Spleen (tissue), 7 donors: ENCODE measurements around the gene CHST12.

Experiments
- POLR2A ChIP-seq, 3 donors: fragments of 450-650 bp; IDR thresholded peaks; one replicate each; pipeline ENCODE4 v1.5.1; 2017; ENCODE audit warnings: antibody characterized with exemption in 3 of 3, mild to moderate bottlenecking in 1 of 3
- POLR2AphosphoS5 ChIP-seq, 3 donors: sonication (generic); formaldehyde crosslinking; IDR thresholded peaks; one replicate each; pipeline ENCODE4 v1.5.1; 2017; ENCODE audit warnings: antibody characterized with exemption in 3 of 3
- TF ChIP-seq, protein P1 (sequence below), 11 experiments: fragments of 200-600 bp in 7 of 11; fragments of 450-650 bp in 4 of 11; sonication (generic) in 4 of 11; IDR thresholded peaks in 8 of 11; conservative IDR thresholded peaks in 3 of 11; 1 replicate in 7 of 11; 2 replicates in 4 of 11; pipeline versions ENCODE4 v1.4.0 to v1.8.0; 2016 to 2021; ENCODE audit warnings: antibody characterized with exemption in 11 of 11, inconsistent platforms in 4 of 11, mild to moderate bottlenecking in 1 of 11
- donor health status: DM: no; HTN: no; CAD: no; lungs with moderate emphysema.
- donor health status: DM: no; HTN: no; CAD: no.
- donor health status: DM: no; HTN: no; CAD: no.

DNA sequence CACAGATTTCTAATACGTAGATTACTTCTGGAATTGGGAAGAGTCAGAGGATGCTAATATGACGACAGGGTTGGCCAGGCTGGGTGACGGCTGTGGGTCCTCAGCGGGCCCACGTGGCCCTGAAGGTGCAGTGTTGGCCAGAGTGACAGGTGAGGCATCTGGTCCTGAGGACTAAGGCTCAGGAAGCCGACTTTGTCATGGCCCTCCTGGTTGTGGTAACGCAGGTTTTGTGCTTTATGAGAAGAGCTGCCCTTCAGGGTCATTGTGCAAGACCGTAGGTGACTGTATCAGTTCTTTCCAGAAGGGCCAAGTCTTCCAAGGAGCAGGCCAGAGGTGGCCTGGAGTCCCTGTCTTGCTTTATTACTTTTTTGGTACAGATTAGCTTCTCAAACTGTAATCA is 46.2 kb upstream of the CHST12 start:
- no peak for TF ChIP-seq POLR2AphosphoS5 (IDR thresholded peaks at IDR 0.05)
- TF ChIP-seq, protein P1, sequence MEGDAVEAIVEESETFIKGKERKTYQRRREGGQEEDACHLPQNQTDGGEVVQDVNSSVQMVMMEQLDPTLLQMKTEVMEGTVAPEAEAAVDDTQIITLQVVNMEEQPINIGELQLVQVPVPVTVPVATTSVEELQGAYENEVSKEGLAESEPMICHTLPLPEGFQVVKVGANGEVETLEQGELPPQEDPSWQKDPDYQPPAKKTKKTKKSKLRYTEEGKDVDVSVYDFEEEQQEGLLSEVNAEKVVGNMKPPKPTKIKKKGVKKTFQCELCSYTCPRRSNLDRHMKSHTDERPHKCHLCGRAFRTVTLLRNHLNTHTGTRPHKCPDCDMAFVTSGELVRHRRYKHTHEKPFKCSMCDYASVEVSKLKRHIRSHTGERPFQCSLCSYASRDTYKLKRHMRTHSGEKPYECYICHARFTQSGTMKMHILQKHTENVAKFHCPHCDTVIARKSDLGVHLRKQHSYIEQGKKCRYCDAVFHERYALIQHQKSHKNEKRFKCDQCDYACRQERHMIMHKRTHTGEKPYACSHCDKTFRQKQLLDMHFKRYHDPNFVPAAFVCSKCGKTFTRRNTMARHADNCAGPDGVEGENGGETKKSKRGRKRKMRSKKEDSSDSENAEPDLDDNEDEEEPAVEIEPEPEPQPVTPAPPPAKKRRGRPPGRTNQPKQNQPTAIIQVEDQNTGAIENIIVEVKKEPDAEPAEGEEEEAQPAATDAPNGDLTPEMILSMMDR (IDR thresholded peaks at IDR 0.05 in 8 of 11, conservative IDR thresholded peaks at IDR 0.05 in 3 of 11), result no peak
- no peak for TF ChIP-seq POLR2A (IDR thresholded peaks at IDR 0.05)
